Stomach (tissue), 4 donors: ENCODE results near the gene HYAL2.

Experiments
- EP300 ChIP-seq: sonication (generic); formaldehyde crosslinking; IDR thresholded peaks from one replicate; pipeline ENCODE4 v1.6.1; 2017; ENCODE audit warnings: antibody characterized with exemption
- POLR2A ChIP-seq, 4 donors: fragments of 450-650 bp; IDR thresholded peaks; one replicate each; pipeline ENCODE4 v1.6.1; 2016; ENCODE audit warnings: antibody characterized with exemption in 4 of 4, control low read depth in 2 of 4, mild to moderate bottlenecking in 1 of 4, moderate library complexity in 1 of 4
- TF ChIP-seq, protein P1 (sequence below), 7 experiments: fragments of 450-650 bp in 4 of 7; fragments of 200-600 bp in 3 of 7; sonication (generic) in 3 of 7; IDR thresholded peaks; one replicate each; pipeline ENCODE4 v1.5.1; 2016 to 2019; ENCODE audit warnings: antibody characterized with exemption in 7 of 7, control low read depth in 2 of 7, mild to moderate bottlenecking in 1 of 7

DNA sequence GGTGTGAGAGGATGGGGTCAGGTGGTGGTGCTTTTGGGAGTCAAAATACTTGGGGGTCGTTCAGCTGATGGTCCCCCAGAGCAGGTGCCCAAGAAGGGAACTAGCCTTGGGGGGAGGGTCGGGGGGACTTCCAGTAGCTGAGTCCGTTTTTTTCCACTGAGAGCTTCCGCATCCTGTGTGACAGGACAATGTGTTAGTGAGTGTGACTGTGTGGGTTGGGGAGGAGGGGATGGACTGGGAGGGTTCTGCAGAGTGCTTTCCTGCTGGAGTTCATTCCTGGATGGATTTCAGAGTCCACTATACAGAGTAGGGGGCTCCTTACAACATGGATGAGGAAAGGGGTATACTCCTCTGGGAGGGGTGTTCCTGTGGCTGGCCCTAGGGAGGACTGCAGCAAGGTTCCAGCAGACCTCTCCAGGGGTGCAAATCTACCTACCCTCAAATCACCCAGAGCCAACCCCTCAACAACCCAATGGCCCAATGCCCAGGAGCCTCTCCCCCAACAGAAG, 601 bp upstream of the HYAL2 start:
- TF ChIP-seq, protein P1, sequence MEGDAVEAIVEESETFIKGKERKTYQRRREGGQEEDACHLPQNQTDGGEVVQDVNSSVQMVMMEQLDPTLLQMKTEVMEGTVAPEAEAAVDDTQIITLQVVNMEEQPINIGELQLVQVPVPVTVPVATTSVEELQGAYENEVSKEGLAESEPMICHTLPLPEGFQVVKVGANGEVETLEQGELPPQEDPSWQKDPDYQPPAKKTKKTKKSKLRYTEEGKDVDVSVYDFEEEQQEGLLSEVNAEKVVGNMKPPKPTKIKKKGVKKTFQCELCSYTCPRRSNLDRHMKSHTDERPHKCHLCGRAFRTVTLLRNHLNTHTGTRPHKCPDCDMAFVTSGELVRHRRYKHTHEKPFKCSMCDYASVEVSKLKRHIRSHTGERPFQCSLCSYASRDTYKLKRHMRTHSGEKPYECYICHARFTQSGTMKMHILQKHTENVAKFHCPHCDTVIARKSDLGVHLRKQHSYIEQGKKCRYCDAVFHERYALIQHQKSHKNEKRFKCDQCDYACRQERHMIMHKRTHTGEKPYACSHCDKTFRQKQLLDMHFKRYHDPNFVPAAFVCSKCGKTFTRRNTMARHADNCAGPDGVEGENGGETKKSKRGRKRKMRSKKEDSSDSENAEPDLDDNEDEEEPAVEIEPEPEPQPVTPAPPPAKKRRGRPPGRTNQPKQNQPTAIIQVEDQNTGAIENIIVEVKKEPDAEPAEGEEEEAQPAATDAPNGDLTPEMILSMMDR (IDR thresholded peaks at IDR 0.05), result no peak
- no peak for TF ChIP-seq POLR2A (IDR thresholded peaks at IDR 0.05)
- TF ChIP-seq EP300, result no peak
